Measurements from ENCODE around the gene ADNP.

ADNP gene

DNA sequence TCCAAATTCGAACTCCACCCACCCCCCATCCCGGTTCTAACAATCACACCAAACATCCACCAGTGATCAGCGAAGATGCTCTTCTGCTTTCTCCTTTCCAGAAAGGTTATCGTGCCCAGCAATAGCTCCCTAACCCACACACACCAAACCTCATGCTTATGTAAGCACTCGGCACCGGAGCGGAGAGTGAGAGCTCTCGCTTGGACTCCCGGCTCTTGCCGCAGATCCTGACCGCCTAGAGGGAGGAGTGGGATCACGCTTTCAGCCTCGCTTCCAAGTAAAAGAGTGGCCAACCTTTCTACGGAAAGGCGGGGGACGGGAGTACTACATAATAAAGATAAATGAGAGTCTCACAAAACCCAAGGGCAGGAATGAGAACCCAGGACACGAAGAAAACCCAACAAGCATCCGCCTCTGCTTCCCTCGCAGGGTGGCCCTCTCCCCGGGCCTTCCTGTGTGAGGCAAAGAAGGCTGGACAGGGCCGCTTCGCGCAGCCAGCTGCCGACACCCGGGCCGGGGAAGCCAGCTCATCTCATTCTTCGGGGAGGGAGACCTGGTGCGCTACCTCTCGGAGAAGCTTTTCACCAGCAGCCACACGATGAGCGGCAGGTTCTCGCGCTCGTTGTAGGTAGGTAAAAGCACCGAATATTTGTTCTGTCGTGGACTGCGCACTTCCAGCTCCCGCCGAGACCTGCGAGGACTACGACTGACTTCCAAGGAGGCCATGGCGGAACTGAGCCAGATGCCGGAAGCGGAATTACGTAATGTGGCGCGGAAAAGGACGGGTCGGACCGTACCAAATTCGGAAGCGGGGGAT lies 26.8 kb upstream of the ADNP start, which contains the start of gene DPM1:
Gene DPM1, minus strand, starts transcription at position 735 of the 817 bp plus-strand sequence. Its CDS starts 9 bp downstream, at position 726.
- TF ChIP-seq, protein P1, sequence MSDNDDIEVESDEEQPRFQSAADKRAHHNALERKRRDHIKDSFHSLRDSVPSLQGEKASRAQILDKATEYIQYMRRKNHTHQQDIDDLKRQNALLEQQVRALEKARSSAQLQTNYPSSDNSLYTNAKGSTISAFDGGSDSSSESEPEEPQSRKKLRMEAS (IDR thresholded peaks at IDR 0.05): peak; percentile 73
- TF ChIP-seq YY1 (IDR thresholded peaks at IDR 0.05; ENCODE audit: low read depth) (peak; percentile 85), CREB1 (IDR thresholded peaks at IDR 0.05; ENCODE audit: low read depth) (peak; percentile 78), EGR1 (IDR thresholded peaks at IDR 0.05) (no peak), NFIC (IDR thresholded peaks at IDR 0.05) (no peak), TAF1 (IDR thresholded peaks at IDR 0.05; ENCODE audit: low read depth) (peak; percentile 99)
- TF ChIP-seq, protein P2, sequence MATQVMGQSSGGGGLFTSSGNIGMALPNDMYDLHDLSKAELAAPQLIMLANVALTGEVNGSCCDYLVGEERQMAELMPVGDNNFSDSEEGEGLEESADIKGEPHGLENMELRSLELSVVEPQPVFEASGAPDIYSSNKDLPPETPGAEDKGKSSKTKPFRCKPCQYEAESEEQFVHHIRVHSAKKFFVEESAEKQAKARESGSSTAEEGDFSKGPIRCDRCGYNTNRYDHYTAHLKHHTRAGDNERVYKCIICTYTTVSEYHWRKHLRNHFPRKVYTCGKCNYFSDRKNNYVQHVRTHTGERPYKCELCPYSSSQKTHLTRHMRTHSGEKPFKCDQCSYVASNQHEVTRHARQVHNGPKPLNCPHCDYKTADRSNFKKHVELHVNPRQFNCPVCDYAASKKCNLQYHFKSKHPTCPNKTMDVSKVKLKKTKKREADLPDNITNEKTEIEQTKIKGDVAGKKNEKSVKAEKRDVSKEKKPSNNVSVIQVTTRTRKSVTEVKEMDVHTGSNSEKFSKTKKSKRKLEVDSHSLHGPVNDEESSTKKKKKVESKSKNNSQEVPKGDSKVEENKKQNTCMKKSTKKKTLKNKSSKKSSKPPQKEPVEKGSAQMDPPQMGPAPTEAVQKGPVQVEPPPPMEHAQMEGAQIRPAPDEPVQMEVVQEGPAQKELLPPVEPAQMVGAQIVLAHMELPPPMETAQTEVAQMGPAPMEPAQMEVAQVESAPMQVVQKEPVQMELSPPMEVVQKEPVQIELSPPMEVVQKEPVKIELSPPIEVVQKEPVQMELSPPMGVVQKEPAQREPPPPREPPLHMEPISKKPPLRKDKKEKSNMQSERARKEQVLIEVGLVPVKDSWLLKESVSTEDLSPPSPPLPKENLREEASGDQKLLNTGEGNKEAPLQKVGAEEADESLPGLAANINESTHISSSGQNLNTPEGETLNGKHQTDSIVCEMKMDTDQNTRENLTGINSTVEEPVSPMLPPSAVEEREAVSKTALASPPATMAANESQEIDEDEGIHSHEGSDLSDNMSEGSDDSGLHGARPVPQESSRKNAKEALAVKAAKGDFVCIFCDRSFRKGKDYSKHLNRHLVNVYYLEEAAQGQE (IDR thresholded peaks at IDR 0.05; ENCODE audit: low read depth): 0 out of 2 replicates have a peak, but pooled peaks have one; percentile 24

DNA sequence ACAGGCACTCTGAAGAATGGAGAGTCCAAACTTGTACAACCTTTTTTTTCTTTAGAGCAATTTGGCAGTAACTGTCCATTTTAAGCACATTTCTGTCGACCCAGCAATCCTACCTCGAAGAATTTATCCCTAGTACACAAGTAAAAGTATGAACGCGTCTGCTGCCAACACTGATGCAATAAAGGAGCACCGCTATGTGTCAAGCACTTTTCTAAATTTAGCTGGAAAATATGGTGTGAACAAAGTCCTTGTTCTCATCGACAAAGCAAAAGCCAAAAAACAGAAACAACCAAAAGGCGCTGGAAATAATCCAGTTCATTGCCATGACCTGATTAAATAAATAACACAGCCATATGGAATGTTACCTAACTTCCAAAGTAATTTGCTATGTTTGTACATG lies 26.0 kb upstream of the ADNP start:
- TF ChIP-seq, protein P3, sequence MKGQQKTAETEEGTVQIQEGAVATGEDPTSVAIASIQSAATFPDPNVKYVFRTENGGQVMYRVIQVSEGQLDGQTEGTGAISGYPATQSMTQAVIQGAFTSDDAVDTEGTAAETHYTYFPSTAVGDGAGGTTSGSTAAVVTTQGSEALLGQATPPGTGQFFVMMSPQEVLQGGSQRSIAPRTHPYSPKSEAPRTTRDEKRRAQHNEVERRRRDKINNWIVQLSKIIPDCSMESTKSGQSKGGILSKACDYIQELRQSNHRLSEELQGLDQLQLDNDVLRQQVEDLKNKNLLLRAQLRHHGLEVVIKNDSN (IDR thresholded peaks at IDR 0.05): no peak
- TF ChIP-seq, protein P2 (IDR thresholded peaks at IDR 0.05; ENCODE audit: low read depth): no peak
- TF ChIP-seq CREB1 (IDR thresholded peaks at IDR 0.05; ENCODE audit: low read depth) (no peak), EP300 (IDR thresholded peaks at IDR 0.05; ENCODE audit: borderline replicate concordance) (no peak), RAD21 (IDR thresholded peaks at IDR 0.05; ENCODE audit: low read depth) (no peak), YY1 (IDR thresholded peaks at IDR 0.05; ENCODE audit: low read depth) (no peak), CEBPB (IDR thresholded peaks at IDR 0.05) (no peak)

DNA sequence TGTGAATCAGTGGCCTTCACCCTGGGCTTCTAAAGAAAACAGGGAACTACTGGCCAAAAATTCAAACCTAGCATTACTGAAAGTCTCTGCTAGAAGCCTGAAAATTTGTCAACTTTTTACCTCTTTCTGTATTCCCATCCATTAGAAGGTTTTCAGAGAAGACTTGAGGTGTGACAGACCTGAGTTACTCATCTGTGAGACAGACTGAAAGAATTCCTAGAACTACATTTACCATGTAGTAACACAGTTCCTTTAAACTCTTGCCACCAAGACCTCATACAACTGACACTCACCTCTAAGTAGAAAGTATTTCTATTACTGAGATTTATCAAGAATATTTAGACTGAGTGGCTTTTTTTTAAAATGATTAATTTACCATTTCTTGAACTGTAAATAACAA lies 22.6 kb upstream of the ADNP start:
- TF ChIP-seq RAD21 (IDR thresholded peaks at IDR 0.05; ENCODE audit: low read depth) (no peak), CEBPB (IDR thresholded peaks at IDR 0.05) (no peak), NFIC (IDR thresholded peaks at IDR 0.05) (no peak), CREB1 (IDR thresholded peaks at IDR 0.05; ENCODE audit: low read depth) (no peak), TCF12 (IDR thresholded peaks at IDR 0.05; ENCODE audit: low read depth) (no peak), TEAD4 (IDR thresholded peaks at IDR 0.05) (no peak), EP300 (IDR thresholded peaks at IDR 0.05; ENCODE audit: borderline replicate concordance) (no peak), EGR1 (IDR thresholded peaks at IDR 0.05) (no peak), FOXM1 (IDR thresholded peaks at IDR 0.05; ENCODE audit: borderline replicate concordance, low read depth) (no peak), YY1 (IDR thresholded peaks at IDR 0.05; ENCODE audit: low read depth) (no peak)
- TF ChIP-seq, protein P2 (IDR thresholded peaks at IDR 0.05; ENCODE audit: low read depth): no peak
- TF ChIP-seq, protein P1 (IDR thresholded peaks at IDR 0.05): no peak

DNA sequence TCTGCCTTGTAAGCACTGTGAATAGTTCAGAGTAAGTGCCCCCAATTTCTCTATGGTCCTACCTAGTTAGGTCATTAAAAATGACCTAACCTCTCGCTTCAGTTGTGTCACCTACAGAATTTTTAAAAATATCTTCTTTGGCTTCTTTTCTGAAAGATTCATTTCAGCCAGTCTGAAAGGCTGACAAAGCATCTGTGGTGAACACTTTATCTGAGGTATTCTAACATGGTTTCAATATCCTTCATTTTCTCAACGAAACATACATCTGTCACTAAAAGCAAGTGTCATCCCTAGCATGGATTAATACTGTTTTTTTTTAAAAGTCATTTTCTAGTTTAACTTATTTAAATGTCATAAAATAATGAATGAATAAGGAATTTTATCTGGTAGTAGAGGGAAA lies 22.0 kb upstream of the ADNP start:
- TF ChIP-seq TEAD4 (IDR thresholded peaks at IDR 0.05) (no peak), ZBTB7A (IDR thresholded peaks at IDR 0.05; ENCODE audit: low read depth) (no peak), FOXM1 (IDR thresholded peaks at IDR 0.05; ENCODE audit: borderline replicate concordance, low read depth) (no peak), EP300 (IDR thresholded peaks at IDR 0.05; ENCODE audit: borderline replicate concordance) (no peak), YY1 (IDR thresholded peaks at IDR 0.05; ENCODE audit: low read depth) (no peak), TAF1 (IDR thresholded peaks at IDR 0.05; ENCODE audit: low read depth) (no peak), CEBPB (IDR thresholded peaks at IDR 0.05) (no peak), RAD21 (IDR thresholded peaks at IDR 0.05; ENCODE audit: low read depth) (no peak), TCF12 (IDR thresholded peaks at IDR 0.05; ENCODE audit: low read depth) (no peak), NFIC (IDR thresholded peaks at IDR 0.05) (no peak), CREB1 (IDR thresholded peaks at IDR 0.05; ENCODE audit: low read depth) (no peak), EGR1 (IDR thresholded peaks at IDR 0.05) (no peak)
- TF ChIP-seq, protein P1 (IDR thresholded peaks at IDR 0.05): no peak
- TF ChIP-seq, protein P2 (IDR thresholded peaks at IDR 0.05; ENCODE audit: low read depth): no peak
- TF ChIP-seq, protein P3 (IDR thresholded peaks at IDR 0.05): no peak

All from Ishikawa (cell line).